ENCODE data around the gene ECE1.

ECE1 gene

DNA sequence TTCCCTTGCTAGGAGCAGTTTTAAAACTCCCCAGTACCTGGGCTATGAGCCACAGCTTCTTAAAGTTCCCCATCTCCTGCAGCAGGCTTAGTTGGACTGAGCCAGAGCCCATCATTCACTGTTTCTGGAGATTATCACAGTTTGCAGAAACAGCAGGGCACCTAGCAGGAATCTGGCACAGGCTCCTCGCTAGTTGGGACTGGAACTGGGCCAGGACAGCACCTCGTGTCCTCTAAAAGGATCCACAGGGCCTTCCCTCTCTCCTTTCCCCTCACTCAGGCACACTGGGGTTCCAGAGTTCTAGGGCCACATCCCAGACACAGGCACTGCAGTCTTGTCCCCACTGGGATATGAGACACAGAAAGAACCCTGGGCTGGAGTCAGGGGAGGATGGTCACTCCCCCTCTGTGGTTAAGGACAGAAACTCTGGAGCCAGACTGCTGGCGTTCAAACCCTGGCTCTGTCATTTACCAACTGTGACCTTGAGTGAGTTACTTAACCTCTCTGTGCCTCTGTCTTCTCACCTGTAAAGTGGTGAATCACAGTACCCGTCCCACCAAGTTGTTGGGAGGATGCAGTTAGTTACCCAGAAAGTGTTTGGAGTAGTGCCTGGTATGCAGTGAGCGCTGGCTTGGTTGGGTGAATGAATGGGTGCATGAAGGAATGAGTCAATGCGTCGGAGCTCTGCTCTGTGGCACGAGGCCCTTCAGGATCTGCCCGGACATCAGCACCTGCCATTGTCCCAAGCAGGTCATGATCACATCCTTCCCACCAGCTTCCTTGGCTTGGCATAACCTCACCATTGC is 18.8 kb upstream of the ECE1 start:
- DNase-seq = peak in 3 of 14 donors; percentile 15 to 25 (median 18)

DNA sequence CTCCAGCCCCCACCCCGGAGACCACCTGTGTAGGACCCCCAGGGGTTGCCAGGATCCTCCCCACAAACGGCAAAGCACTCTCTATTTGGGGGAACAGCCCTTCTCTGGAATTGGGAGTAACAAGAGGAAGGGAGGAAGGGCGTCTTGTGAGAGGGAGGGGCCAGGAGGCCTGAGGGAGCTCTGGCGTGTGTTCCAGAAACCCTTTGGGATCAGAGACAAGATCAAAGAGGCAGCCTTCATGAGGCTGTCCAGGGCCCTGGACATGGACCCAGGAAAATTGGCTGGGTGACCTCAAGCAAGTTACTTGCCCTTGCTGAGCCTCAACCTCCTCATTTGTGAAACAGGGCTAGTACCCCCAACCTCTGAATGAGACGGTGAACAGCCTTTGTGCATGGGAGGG is 18.1 kb upstream of the ECE1 start:
- no peak for DNase-seq

DNA sequence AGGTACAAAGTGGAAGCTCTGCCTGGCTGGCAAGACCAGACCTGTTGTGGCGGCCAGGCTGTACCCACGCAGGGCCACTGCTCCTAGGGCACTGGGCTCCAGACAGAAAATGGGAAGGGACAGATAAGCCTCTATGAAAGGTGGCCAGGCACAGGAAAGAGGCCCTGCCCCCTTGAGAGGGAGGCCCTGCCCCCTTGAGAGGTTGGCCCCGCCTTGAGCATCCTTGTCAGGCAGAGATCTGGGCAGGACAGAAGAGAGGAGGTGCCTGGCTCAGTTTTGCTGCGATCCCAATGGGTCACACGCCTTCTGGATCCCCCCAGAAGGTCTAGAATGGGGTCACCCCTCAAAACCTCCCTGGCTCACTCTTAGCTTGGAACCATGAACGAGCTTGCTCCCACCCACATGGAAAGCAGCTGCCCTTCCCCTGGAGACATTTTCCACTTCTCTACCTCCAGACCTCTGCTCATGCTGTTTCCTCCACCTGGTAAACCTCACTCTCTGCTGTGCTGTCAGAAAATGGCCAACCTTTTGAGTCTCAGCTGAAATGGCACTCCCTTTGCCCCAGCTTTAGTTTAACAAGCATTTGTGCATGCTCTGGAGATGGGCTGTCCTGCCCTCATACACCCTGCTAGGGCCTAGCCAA is 17.5 kb upstream of the ECE1 start:
- DNase-seq = no peak

DNA sequence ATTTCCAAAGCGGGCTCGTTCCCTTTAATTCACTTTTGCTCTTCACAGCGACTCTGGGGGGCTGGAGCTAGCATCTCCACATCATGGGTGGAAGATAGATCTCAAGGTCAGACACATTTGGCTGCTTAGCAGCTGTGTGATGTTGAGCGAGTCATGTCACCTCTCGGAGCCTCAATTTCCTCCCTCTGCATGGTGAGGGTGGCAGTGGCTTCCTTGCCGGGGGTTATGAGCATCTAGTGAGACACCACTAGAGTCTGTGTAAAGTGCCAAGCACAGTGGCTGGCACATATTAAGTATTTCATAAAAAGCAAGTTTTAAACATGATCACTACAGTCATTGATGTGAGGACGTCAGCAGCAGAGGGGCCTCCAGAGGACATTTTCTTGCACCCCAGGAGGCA is 16.9 kb upstream of the ECE1 start:
- no peak for DNase-seq

DNA sequence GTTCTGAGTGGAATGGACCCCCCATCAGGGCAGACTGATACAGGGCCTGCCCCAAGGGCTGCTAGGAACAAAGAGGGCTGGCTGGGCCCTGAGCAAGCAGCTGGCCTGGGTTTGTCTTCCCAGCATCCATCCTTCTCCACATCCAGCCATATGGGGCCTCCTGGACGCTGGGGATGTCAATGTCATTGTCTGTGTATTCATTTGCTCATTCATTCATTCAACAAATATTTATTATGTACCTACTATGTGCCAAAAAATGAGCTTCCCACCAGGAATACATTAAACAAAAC is 15.6 kb upstream of the ECE1 start:
- DNase-seq = no peak

DNA sequence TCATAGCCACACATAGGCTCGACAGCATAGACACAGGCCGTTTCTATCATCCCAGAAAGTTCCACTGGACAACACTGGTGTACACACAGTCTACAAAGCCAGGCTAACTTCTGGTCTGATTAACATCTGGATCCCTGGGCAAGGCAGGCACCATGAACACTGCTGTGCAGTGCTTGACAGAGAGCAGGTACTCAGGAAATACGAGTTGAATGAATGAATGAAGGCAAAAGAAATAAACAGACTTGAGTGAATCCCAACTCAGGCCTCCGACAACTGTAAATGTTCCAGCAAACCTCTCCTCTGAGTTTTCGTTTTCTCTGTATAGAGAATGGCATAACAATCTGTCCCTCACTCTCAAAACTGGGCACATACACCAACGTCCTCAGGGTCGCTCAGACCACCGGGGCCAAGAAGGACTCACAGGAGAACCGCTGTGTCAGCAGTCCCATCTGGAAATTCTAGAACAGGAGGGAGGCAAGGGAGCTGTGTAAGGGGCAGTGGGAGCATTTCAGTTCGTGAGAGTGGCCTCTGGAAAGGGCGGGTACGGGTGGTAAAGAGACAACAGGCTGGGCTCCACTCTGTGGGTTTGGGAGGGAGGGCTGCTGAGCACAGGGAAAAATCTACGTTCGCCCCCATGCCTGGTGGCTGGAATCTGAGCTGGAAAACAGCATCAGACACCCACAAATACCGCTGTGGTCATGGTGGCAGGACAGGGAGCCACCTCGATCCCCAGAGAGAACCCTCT is 15.1 kb upstream of the ECE1 start:
- DNase-seq = no peak

DNA sequence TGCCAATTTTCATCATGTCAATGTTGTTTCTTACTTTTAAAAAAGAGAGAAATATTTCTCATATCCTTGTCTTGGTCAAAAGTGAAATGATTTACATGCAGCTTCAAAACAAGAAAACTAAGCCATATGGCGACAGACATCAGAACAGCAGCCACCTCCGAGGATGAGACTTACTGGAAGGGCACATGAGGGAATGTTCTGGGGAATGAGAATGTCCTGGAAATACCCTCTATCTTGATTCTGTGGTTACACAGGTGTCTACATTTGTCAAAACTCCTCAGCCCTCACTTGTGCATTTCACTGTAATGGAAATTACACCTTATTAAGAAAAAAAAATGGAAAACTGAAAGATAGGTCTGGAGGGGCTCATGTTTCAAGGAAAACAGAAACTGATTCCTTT is 14.2 kb upstream of the ECE1 start:
- no peak for DNase-seq

DNA sequence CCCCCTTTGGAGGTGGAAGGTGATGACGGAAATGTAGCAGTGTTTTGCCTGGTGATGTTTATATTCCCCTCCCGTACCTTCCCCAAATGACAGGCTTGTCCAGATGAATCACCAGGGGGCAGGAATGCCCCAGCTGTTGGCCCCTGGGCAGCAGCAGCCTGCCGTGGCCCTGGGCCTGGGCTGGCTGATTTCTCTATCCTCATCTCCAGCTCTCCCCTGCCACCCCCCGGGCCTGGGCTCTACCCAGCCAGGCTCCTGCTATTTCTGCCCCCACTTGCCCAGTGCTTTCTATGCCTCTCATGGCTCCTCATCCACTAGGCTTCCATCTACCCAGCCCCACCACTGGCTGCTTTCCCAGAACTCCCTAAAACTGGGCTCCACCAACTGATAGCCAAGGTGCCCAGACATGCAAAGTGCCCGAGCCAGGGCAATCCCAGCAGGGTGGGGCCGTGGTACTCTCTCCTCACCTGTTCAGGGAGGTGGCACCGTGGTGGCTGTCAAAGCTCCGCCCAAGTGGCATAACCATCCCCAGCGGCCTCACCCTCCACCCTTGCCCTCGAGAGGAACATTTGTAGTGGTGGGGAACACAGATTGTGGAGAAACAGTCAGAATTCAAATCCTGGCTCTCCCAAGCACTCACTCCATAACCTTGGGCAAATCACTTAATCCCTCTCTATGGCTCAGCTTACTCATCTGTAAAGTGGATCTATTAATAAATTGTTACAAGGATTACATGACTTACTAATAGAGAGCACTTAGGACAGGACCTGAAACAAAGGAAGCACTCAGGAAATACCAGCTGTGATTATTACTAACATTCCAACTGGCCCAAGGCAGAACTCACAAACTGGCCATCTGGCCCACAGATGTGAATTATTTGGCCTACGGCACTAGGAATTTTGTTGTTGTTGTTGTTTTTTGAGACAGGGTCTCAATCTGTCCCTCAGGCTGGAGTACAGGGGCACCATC is 12.8 kb upstream of the ECE1 start:
- peak in 2 of 14 donors; percentile 23 for DNase-seq

DNA sequence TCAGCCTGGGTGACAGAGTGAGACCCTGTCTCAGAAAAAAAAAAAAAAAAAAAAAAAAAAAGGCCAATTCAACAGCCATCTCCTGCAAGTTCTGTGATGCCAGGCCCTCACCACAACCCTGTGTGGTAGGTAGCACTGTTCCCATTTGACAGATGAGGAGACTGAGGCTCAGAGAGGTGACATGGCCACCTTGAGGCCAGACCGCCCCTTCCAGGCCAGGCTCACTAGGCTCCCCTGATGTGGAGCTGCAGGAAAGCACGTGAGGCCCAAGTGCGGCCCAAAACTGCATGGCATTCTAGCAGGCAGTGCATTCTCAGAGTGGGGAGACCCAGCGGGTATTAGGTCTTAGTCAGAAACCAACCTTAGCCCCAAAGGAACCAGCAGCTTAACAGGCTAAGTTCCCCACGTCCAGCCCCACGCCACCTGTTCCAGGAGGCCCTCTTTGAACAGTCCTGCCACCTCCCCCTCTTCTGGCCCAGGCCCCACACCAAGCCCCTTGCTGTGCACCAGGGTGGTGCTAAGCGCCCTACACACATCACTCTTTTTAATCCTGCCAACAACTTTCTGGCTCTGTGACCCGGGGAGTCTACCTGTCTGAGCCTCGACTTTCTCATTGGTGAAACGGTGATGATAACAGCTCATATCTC is 11.7 kb upstream of the ECE1 start:
- no peak for DNase-seq

DNA sequence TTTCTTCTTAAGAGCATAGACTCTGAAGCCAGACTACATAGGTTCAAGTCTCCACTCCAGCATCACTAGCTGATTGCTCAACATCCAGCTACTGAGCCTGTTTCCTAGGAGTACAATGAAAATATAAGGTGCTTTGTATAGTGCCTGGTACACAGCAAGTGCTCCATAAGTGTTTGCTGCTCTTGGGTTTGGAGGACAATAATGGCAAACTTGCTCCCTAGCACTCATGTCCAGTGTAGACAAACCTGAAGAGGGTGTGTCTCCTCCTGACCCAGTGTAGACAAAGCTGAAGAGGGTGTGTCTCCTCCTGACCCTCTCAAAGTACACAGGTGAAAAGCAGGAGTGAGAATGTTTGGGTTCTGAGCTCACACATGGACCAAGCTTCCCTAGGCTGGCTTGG is 10.5 kb upstream of the ECE1 start:
- no peak for DNase-seq

DNA sequence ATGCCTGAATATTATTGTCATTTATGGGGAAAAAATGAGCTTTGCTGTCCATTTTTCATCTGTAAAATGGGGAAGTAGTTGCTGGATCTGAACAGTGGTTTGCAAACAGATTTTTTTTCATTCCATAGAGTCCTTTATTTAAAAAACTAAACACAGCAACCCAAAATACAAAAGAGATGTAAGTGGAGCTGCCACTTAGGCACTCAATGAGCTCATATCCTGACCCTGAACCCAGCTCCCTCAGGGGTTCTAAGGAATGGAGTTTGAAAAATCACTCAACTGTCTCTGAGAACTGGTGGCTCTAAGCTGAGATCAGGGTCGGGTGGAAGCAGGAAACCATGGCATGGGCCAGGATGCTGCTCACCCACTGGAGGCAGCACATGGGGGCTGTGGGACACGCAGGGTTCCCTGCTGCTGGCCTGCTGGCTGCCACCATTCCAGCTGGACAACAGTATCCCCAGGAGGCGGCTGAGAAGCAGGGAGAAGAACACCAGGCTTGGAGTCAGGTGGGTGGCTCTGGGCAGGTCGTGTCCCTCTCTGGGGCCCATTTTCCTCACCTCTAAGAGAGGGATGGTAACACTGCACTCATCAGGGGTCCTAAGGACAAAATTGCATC is 9.6 kb upstream of the ECE1 start:
- DNase-seq = no peak

DNA sequence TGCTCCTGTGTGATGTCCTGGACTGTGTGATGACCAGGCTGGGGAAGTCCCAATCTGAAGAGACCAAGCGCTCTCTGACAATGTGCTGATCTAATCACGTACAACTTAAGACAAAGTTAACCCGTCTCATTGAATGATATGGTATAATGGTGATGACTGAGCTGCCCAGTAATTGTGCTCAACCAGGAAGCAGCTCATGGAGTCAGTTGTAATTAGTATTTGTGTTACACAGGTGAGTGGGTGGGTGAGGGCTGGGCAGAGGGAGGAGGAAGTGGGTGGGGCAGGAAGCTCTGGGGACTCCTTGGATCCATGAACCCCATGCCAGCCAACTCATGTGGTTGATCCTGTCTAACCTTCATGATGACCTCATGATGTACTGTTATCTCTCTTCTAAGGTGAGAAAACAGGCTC is 8.7 kb upstream of the ECE1 start:
- no peak for DNase-seq

DNA sequence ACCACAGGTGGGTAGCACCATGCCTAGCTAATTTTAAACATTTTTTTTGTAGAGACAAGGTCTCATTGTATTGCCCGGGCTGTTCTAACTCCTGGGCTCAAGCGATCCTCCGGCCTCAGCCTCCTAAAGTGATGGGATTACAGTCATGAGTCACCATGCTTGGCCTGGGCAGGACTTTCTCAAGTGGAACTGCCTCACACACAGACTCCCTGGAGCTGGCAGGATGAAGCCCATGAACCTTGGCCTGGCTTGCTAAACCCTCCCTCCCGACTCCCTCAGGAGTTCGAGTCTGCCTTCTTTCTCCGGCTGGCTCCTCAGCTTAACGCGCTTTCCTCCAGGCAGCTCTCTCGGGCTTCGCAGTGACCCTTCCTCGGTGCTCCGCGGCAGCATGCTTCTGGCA is 7.7 kb upstream of the ECE1 start:
- no peak for DNase-seq

DNA sequence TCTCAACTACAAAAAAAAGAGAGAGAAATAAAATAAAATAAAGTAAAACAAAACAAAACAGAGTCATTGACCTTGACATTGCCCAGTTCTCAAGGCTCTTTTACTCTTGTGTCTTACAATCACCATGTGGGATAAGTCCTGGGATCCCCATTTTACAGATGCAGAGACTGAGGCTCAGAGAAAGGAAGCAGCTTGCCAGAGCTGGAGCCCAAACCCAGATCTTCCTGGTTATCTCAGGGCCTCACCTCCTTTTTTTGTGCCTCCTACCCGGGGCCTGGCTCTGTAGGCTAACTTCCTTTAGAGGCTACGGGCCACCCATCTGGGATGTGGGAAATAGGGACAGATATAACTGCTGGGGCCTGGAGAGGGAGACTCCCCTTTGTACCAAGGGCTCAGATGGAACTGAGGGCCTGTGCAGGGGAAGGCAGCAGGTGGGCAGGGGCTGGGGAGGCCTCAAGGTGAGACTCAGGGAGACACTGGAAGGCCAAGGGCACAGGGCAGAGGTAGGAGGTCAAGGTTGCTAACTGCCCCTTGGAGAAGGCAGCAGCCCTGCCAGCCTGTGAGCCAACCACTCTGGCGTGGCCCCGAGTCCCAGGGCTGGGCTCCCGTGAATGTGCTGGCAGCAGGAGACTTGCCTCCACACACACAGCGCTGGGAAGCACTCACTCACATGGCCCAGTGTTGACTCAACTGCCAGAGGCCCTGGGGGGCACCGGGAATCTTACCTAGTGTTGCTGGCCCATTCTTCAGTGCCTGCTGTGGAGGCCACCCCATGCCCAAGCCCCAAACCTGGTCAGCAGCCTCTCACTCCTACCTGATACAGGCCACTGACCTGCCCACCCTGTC is 6.5 kb upstream of the ECE1 start:
- peak in 1 of 14 donors; percentile 32 for DNase-seq

DNA sequence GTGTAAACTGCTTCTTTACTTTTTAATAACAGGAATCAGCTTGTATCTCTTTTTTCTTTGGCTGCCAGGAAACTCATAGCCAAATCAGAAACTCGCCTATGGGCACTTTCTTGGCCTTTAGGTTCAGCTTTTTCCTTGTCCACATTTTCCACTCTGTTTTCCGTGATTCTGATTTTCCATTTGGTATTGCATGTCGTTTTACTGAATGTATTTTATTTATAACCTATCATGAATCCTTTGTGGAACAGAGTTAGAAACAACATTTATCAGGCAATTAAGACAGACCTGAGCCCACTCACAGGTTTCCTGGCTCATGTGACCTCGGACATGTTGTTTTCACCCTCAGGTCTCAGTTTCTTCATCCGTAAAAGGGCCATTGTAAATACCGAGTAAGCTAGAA is 5.3 kb upstream of the ECE1 start:
- DNase-seq = no peak

DNA sequence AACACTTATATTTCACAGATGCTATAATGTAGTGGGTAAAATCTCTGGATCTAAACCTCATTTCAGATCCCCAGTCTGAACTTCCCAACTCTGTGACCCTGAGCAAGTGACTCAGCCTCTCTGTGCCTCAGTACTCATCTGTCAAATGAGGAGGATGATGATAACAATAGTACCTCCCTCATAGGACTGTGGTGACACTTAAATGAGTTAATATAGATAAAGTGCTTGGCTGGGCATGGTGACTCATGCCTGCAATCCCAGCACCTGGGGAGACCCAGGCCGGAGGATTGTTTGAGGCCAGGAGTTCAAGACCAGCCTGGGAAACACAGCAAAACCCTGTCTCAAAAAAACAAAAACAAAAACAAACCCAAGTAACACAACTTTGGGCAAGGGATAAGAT is 4.7 kb upstream of the ECE1 start:
- no peak for DNase-seq

DNA sequence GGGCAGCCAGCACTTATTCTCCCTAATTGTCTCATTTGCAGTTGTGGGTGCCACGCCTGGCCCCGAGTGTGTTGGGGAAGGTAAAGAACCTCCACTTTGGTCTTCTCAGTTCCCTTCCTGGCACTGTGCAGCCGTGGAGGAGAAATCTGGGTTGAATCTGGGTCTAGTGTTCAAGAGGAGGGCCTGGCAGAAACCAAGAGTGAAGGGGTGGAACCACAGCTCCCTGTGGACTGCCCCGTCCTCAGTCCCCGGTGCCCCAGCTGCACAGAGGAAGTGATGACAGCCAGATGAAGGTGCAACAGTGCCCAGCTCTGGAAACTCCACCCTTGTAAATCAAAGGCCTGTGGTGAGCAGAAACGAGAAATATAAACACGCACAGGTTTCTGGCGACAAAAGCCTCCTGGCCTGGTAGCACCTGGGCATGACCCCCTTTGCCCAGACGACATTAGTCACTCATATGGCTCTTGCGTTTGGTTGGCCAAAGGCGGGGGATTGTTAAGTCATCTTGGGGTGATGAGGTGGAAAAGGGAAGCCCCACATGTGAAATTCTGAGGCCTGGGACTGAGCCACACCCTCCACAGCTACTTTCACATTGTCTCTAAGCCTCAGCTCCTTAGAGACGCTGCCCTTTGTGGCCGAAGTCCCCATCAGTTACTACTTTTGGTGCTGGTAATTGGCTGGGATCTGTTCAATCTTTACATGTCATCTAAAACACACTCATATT is 4.2 kb upstream of the ECE1 start:
- no peak for DNase-seq

DNA sequence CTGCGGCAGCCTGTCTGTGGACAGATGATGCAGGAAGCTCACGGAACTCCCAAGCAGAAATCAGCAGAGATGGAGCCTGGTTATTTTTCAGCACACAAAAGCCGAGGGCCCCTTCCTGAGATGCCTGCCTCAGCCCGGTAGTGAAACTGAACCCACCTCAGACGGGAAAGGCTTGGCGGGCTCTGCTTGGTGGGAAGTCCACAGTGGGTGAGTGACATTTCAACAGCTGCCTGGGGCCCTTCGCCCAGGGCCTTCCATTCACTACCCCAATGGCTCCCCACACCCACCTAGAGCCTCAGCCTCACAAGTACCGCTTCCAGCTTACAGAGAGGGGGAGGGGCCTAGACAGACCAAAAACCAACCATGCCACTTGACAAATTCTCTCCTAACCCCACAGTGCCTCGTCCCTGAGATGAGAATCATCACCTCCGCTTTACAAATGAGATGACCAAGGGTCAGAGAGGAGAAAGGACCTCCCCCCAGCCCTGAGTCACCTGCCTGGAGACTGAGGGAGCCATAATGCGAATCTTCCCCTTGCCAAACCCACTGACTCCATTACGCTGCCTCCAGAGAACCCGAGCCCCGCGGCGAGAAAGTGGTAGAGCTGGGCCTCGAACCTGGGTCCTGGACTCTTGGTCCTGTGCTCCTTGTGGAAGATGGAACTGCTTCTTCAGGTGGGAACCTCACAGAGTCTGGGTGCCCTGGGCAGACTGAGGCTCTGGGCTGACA is 3.4 kb upstream of the ECE1 start:
- no peak for DNase-seq

DNA sequence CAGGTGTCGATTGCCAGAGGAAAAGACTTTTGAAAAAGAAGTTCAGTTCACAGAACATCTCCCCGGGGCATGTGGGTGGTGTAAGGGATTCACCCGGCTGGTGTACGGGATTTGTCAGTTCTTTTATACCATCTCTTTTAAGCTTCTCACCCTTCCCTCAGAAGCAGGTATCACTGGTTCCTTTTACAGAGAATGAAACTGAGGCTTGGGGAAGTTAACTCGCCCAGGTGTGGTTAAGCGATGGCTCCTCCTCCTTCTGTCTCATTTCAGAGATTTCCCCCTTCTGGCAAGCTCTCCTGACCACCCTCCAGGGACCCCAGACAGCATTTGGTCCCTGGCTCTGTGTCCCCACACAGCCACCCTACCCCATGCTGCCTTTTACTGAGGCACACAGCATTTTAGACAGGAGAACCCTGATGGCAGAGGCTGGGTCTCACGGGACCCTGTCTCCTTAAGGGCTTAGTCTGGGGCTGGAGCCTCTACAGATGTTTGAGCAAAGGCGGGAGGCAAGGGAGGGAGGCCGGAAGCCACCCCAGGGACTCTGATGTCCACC is 2.8 kb upstream of the ECE1 start:
- no peak for DNase-seq

Data from C1 segment of cervical spinal cord (tissue), 14 donors.